HepG2 (cell line): ENCODE results near the gene RNF125. TPM values are rescaled to one million over a fixed set of nuclear protein-coding genes. Genes with fewer than 3 reads are reported as not detected.

ENCODE experiments used
- ATAC-seq: fragments of 200-7000 bp; cut with Tn5 transposase; 3 replicates; pipeline ENCODE4 v1.9.1; 2020; ENCODE audit warnings: mild to moderate bottlenecking, moderate library complexity
- BruUV-seq: library from RNA; stranded (reverse); fragments of 400-500 nt; replicated peaks from 2 replicates; lab custom pipeline; 2021; lab: Mats Ljungman, UMichigan
- CTCF ChIA-PET: fragments of 300-600 bp; formaldehyde crosslinking; extraction: SDS; loops from one replicate; lab custom pipeline; 2021; ENCODE audit warnings: low total read pairs, inconsistent platforms, low intra/inter-chr PET ratio; lab: Yijun Ruan, JAX
- POLR2A ChIA-PET: fragments of 350-600 bp; sonication (Branson Sonifier 250); formaldehyde crosslinking; loops from one replicate; lab custom pipeline; 2020; ENCODE audit warnings: antibody characterized with exemption, inconsistent platforms; lab: Yijun Ruan, JAX
- DNase-seq: peaks from one replicate; pipeline ENCODE4 v3.0.0-alpha.2; 2015; ENCODE audit warnings: low spot score
- FAIRE-seq: peaks from 3 replicates; lab custom pipeline; 2011; peaks lifted over from hg19 to GRCh38; lab: Jason Lieb, UNC
- H2AFZ ChIP-seq: one replicate; pipeline ENCODE4 v1.6.1; 2011; ENCODE audit warnings: low read length, inconsistent platforms
- H3K27ac ChIP-seq: fragments of 300-600 bp; 3 replicates; pipeline ENCODE4 v1.8.0; 2011; ENCODE audit warnings: mixed run types, mild to moderate bottlenecking, mixed read lengths, low read length, inconsistent platforms; ENCODE audit not compliant: insufficient read depth; ENCODE audit errors: extremely low read length
- H3K27me3 ChIP-seq, 2 experiments: fragments of 200-600 bp in 1 of 2; 2 replicates in 1 of 2; 3 replicates in 1 of 2; pipeline versions ENCODE4 v1.6.0 to v1.8.0; 2011; ENCODE audit warnings: low read length in 2 of 2, mild to moderate bottlenecking in 2 of 2, moderate library complexity in 2 of 2, inconsistent platforms in 1 of 2; ENCODE audit not compliant: insufficient read depth in 2 of 2, control insufficient read depth in 1 of 2
- H3K36me3 ChIP-seq, 2 experiments: fragments of 200-600 bp in 1 of 2; replicated peaks in 1 of 2; 2 replicates in 1 of 2; 3 replicates in 1 of 2; pipeline versions ENCODE4 v1.5.1 to v1.8.0; 2011; ENCODE audit warnings: low read length in 2 of 2, inconsistent platforms in 1 of 2; ENCODE audit not compliant: insufficient read depth in 2 of 2, control insufficient read depth in 1 of 2
- H3K4me1 ChIP-seq: 2 replicates; pipeline ENCODE4 v1.5.1; 2012; ENCODE audit warnings: low read length, inconsistent platforms; ENCODE audit not compliant: insufficient read depth
- H3K4me2 ChIP-seq: 2 replicates; pipeline ENCODE4 v1.6.0; 2011; ENCODE audit warnings: low read depth, low read length, inconsistent platforms
- H3K4me3 ChIP-seq, 3 experiments: fragments of 200-600 bp in 1 of 3; sonication (generic), shearing (Covaris generic) in 1 of 3; replicated peaks in 1 of 3; 2 replicates each; pipeline ENCODE4 v1.5.1; 2011 to 2016; ENCODE audit warnings: low read length in 3 of 3, inconsistent platforms in 2 of 3, low read depth in 2 of 3, mild to moderate bottlenecking in 2 of 3, control low read depth in 1 of 3, mixed read lengths in 1 of 3; ENCODE audit not compliant: insufficient read depth in 1 of 3
- H3K79me2 ChIP-seq: one replicate; pipeline ENCODE4 v1.6.1; 2011; ENCODE audit warnings: low read length, inconsistent platforms; ENCODE audit not compliant: insufficient read depth
- H3K9ac ChIP-seq: 2 replicates; pipeline ENCODE4 v1.6.0; 2011; ENCODE audit warnings: mild to moderate bottlenecking, low read depth, low read length, inconsistent platforms; ENCODE audit not compliant: insufficient read depth
- H3K9me3 ChIP-seq: 2 replicates; pipeline ENCODE4 v1.5.1; 2012; ENCODE audit warnings: mild to moderate bottlenecking, low read length
- H4K20me1 ChIP-seq: 2 replicates; pipeline ENCODE4 v1.6.0; 2011; ENCODE audit warnings: inconsistent platforms, mild to moderate bottlenecking, low read length, moderate library complexity; ENCODE audit not compliant: insufficient read depth
- NFRKB ChIP-seq: fragments of 450-650 bp; IDR thresholded peaks from 2 replicates; pipeline ENCODE4 v1.6.1; 2017
- ZSCAN12 ChIP-seq: sonication (generic); formaldehyde crosslinking; IDR thresholded peaks from 2 replicates; pipeline ENCODE4 v1.9.0; 2021; ENCODE audit warnings: mild to moderate bottlenecking, missing genetic modification reagents
- WGBS: methylation state at CpG from one replicate; pipeline ENCODE4 v1.1.6; 2017; ENCODE audit warnings: low lambda C conversion rate; 5-methylcytosine and 5-hydroxymethylcytosine counted together
- in situ Hi-C: cut with HindIII; loops from 2 replicates; pipeline ENCODE4 v1.10.0; 2017; ENCODE audit warnings: low pct_unique_long_range_greater_than_20kb; ENCODE audit not compliant: extremely low pct_ligation_motif_present
- intact Hi-C: fragments of 100-400 bp; cut with micrococcal nuclease; formaldehyde crosslinking; loops from one replicate; pipeline ENCODE4 v1.10.0; 2022; ENCODE audit not compliant: unreplicated experiment
- polyA plus RNA-seq, 8 experiments: library from polyadenylated mRNA; depleted of rRNA in 3 of 8; stranded (reverse) in 7 of 8; unstranded in 1 of 8; fragments of >200 nt; fragmentation: Illumina TruSeq in 4 of 8; extraction: Trizol in 4 of 8; gene quantifications; 2 replicates each; pipeline versions ENCODE4 v1.2.1 to v1.2.3, GENCODE V29; 2011 to 2016; ENCODE audit warnings: low read depth in 4 of 8, missing spikeins in 1 of 8, mixed read lengths in 1 of 8; ENCODE audit not compliant: insufficient read depth in 1 of 8
- total RNA-seq, 5 experiments: library from RNA; depleted of rRNA; stranded (reverse); fragments of >200 nt; fragmentation: Illumina TruSeq; extraction: Trizol; gene quantifications; 2 replicates each; pipeline ENCODE4 v1.2.3, GENCODE V29; 2016; ENCODE audit warnings: low read depth in 1 of 5
- TF ChIP-seq, protein P1 (sequence below): sonication (generic); formaldehyde crosslinking; IDR thresholded peaks from 2 replicates; pipeline ENCODE4 v1.4.0; 2020; ENCODE audit warnings: missing genetic modification reagents
- TF ChIP-seq, protein P2 (sequence below): sonication (generic); formaldehyde crosslinking; IDR thresholded peaks from 2 replicates; pipeline ENCODE4 v1.5.0; 2020; ENCODE audit warnings: mild to moderate bottlenecking, missing genetic modification reagents
- TF ChIP-seq, protein P3 (sequence below): sonication (generic); formaldehyde crosslinking; IDR thresholded peaks from 2 replicates; pipeline ENCODE4 v1.4.0; 2020; ENCODE audit warnings: mild to moderate bottlenecking, missing genetic modification reagents
- TF ChIP-seq, protein P4 (sequence below): sonication (generic); formaldehyde crosslinking; conservative IDR thresholded peaks from 2 replicates; pipeline ENCODE4 v1.8.0; 2022; ENCODE audit warnings: mild to moderate bottlenecking, moderate library complexity, missing genetic modification reagents
- TF ChIP-seq, protein P5 (sequence below), 2 experiments: sonication (generic) in 1 of 2; formaldehyde crosslinking in 1 of 2; IDR thresholded peaks; 2 replicates each; pipeline versions ENCODE4 v1.5.1 to v1.6.1; 2011 to 2020; ENCODE audit warnings: borderline replicate concordance in 1 of 2, low read depth in 1 of 2, low read length in 1 of 2, mild to moderate bottlenecking in 1 of 2, missing genetic modification reagents in 1 of 2, moderate library complexity in 1 of 2

RNF125 gene
- total and polyA plus RNA-seq, 2 of the 13 experiments (the other 11 are each of a cell fraction or from before 2014, with no cell fraction given), result 0.58 to 1.8 TPM

DNA sequence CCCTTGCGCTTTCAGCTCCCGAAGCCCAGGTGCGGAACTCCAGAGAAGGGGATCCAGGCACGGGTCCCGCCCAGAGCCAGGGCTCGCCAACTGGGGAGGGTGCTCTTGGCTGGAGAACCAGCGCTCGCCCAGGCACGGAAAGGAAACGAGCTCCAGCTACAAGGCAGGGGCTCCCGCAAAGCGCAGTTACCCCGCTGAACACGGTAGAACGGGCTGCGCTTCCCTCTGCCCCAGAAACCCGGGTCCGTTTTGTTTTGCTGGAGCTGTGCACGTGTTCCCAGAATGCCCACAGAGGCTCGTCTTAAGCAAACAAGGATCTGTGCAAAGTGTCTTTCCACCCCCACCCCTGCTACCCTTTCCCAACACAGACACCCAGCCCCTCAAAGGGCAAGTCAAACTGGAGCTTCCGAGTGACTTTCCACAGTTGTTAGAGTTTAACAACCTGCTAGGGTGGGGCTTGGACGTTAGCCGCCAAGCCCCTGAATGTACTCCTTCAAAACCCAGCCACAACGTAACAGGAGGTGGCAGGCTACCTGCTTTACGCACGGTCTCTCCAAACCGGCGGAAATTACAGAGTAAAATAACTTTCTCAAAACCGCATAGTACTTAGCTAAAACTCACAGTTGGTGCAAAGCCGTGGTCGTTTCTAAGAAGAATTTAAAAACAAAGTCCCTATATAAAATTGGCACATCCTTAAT, 775 bp downstream of the RNF125 start:
- H2AFZ ChIP-seq, result no peak overlapping the region
- in situ Hi-C loops, result no loop called here
- peak overlapping the region; percentile 62 for H3K9ac ChIP-seq
- DNase-seq (peak; percentile 39), ATAC-seq (peak; percentile 69), FAIRE-seq (peak; percentile 63)
- intact Hi-C loops, result no loop called here
- H4K20me1 ChIP-seq, result no peaks in the 10 kb centered on the region
- ChIA-PET CTCF (no interaction called here), POLR2A (interaction anchor here (0.8 to 1.8 kb wide), 3 partner anchors 24 to 76 kb away, joined by 3 to 10 read pairs (median 7); partner anchors contain the start of genes RNF138 and TRAPPC8)
- peak overlapping the region; percentile 70 for H3K27ac ChIP-seq
- H3K4me3 ChIP-seq, result peak overlapping the region; percentile 41 to 77 (median 62)
- H3K4me2 ChIP-seq, result peak overlapping the region; percentile 90
- no TSS peak for BruUV-seq
- no peaks in the 10 kb centered on the region for H3K36me3 ChIP-seq
- H3K9me3 ChIP-seq, result no peaks in the 10 kb centered on the region
- H3K79me2 ChIP-seq, result no peaks in the 10 kb centered on the region
- WGBS, result 6% methylated on average over 14 of the region's 31 CpGs
- peaks cover 37% of the 10 kb centered on the region for H3K4me1 ChIP-seq
- H3K27me3 ChIP-seq, result peaks cover 1 to 6% of the 10 kb centered on the region in 2 experiments; a peak in 2 of 5 replicates
- TF ChIP-seq, protein P1, sequence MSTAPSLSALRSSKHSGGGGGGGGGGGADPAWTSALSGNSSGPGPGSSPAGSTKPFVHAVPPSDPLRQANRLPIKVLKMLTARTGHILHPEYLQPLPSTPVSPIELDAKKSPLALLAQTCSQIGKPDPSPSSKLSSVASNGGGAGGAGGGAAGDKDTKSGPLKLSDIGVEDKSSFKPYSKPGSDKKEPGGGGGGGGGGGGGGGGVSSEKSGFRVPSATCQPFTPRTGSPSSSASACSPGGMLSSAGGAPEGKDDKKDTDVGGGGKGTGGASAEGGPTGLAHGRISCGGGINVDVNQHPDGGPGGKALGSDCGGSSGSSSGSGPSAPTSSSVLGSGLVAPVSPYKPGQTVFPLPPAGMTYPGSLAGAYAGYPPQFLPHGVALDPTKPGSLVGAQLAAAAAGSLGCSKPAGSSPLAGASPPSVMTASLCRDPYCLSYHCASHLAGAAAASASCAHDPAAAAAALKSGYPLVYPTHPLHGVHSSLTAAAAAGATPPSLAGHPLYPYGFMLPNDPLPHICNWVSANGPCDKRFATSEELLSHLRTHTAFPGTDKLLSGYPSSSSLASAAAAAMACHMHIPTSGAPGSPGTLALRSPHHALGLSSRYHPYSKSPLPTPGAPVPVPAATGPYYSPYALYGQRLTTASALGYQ, result no peak; the same call in 1 of the 2 replicates
- TF ChIP-seq, protein P2, sequence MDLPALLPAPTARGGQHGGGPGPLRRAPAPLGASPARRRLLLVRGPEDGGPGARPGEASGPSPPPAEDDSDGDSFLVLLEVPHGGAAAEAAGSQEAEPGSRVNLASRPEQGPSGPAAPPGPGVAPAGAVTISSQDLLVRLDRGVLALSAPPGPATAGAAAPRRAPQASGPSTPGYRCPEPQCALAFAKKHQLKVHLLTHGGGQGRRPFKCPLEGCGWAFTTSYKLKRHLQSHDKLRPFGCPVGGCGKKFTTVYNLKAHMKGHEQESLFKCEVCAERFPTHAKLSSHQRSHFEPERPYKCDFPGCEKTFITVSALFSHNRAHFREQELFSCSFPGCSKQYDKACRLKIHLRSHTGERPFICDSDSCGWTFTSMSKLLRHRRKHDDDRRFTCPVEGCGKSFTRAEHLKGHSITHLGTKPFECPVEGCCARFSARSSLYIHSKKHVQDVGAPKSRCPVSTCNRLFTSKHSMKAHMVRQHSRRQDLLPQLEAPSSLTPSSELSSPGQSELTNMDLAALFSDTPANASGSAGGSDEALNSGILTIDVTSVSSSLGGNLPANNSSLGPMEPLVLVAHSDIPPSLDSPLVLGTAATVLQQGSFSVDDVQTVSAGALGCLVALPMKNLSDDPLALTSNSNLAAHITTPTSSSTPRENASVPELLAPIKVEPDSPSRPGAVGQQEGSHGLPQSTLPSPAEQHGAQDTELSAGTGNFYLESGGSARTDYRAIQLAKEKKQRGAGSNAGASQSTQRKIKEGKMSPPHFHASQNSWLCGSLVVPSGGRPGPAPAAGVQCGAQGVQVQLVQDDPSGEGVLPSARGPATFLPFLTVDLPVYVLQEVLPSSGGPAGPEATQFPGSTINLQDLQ (CRISPR knock-in tag), result no peak
- TF ChIP-seq, protein P3, sequence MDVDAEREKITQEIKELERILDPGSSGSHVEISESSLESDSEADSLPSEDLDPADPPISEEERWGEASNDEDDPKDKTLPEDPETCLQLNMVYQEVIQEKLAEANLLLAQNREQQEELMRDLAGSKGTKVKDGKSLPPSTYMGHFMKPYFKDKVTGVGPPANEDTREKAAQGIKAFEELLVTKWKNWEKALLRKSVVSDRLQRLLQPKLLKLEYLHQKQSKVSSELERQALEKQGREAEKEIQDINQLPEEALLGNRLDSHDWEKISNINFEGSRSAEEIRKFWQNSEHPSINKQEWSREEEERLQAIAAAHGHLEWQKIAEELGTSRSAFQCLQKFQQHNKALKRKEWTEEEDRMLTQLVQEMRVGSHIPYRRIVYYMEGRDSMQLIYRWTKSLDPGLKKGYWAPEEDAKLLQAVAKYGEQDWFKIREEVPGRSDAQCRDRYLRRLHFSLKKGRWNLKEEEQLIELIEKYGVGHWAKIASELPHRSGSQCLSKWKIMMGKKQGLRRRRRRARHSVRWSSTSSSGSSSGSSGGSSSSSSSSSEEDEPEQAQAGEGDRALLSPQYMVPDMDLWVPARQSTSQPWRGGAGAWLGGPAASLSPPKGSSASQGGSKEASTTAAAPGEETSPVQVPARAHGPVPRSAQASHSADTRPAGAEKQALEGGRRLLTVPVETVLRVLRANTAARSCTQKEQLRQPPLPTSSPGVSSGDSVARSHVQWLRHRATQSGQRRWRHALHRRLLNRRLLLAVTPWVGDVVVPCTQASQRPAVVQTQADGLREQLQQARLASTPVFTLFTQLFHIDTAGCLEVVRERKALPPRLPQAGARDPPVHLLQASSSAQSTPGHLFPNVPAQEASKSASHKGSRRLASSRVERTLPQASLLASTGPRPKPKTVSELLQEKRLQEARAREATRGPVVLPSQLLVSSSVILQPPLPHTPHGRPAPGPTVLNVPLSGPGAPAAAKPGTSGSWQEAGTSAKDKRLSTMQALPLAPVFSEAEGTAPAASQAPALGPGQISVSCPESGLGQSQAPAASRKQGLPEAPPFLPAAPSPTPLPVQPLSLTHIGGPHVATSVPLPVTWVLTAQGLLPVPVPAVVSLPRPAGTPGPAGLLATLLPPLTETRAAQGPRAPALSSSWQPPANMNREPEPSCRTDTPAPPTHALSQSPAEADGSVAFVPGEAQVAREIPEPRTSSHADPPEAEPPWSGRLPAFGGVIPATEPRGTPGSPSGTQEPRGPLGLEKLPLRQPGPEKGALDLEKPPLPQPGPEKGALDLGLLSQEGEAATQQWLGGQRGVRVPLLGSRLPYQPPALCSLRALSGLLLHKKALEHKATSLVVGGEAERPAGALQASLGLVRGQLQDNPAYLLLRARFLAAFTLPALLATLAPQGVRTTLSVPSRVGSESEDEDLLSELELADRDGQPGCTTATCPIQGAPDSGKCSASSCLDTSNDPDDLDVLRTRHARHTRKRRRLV (CRISPR knock-in tag), result peak; percentile 58; the same call in 1 of the 2 replicates
- TF ChIP-seq, protein P4, sequence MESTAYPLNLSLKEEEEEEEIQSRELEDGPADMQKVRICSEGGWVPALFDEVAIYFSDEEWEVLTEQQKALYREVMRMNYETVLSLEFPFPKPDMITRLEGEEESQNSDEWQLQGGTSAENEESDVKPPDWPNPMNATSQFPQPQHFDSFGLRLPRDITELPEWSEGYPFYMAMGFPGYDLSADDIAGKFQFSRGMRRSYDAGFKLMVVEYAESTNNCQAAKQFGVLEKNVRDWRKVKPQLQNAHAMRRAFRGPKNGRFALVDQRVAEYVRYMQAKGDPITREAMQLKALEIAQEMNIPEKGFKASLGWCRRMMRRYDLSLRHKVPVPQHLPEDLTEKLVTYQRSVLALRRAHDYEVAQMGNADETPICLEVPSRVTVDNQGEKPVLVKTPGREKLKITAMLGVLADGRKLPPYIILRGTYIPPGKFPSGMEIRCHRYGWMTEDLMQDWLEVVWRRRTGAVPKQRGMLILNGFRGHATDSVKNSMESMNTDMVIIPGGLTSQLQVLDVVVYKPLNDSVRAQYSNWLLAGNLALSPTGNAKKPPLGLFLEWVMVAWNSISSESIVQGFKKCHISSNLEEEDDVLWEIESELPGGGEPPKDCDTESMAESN, result 0 out of 2 replicates have a peak, but pooled peaks have one; percentile 32
- TF ChIP-seq ZSCAN12 (CRISPR knock-in tag) (peak; percentile 84; the same call in 1 of the 2 replicates), NFRKB (no peak)
- TF ChIP-seq, protein P5, sequence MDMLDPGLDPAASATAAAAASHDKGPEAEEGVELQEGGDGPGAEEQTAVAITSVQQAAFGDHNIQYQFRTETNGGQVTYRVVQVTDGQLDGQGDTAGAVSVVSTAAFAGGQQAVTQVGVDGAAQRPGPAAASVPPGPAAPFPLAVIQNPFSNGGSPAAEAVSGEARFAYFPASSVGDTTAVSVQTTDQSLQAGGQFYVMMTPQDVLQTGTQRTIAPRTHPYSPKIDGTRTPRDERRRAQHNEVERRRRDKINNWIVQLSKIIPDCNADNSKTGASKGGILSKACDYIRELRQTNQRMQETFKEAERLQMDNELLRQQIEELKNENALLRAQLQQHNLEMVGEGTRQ (IDR thresholded peaks at IDR 0.05; ENCODE audit: low read depth, low read length), result no peak
- TF ChIP-seq, protein P5 (CRISPR knock-in tag; IDR thresholded peaks at IDR 0.05; ENCODE audit: borderline replicate concordance), result peak; percentile 18; the same call in 1 of the 2 replicates
